Choroid plexus epithelial cell (primary cell): Measurements from ENCODE around the gene CFAP20.

ENCODE experiments used
- DNase-seq: peaks from one replicate; pipeline ENCODE4 v3.0.0-alpha.2; 2010; ENCODE audit warnings: low read depth
- H3K4me3 ChIP-seq: 2 replicates; pipeline ENCODE4 v1.5.1; 2011; ENCODE audit warnings: low read depth, mild to moderate bottlenecking, control low read depth, low read length, moderate library complexity
- TF ChIP-seq, protein P1 (sequence below): conservative IDR thresholded peaks from 2 replicates; pipeline ENCODE4 v1.5.1; 2011; ENCODE audit warnings: low read depth, mild to moderate bottlenecking, control low read depth, inconsistent platforms, low read length, moderate library complexity

The CFAP20 gene

DNA sequence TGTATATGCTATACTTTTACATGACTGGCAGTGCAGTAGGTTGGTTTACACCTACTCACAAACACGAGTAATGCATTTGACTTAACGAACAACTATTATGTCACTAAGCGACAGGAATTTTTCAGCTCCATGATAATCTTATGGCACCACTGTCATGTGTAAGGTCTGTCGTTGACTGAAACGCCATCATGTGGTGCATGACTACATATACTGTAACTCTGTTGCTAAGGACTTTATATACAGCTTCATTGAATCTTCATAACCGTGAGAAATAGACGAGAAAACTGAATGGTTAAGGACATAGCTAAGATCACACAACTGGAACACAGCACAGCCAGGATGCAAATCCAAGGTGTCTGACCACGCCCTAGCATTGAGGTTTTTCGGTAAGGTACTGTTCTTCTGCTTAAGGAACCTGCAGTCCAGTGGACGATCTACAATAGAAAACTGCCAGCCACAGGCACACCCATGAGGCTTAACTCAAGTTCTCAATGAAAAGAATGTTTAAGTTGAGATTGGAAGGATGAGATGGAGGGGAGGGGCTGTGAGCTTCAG lies 3.3 kb downstream of the CFAP20 start:
- no peak for DNase-seq
- TF ChIP-seq, protein P1, sequence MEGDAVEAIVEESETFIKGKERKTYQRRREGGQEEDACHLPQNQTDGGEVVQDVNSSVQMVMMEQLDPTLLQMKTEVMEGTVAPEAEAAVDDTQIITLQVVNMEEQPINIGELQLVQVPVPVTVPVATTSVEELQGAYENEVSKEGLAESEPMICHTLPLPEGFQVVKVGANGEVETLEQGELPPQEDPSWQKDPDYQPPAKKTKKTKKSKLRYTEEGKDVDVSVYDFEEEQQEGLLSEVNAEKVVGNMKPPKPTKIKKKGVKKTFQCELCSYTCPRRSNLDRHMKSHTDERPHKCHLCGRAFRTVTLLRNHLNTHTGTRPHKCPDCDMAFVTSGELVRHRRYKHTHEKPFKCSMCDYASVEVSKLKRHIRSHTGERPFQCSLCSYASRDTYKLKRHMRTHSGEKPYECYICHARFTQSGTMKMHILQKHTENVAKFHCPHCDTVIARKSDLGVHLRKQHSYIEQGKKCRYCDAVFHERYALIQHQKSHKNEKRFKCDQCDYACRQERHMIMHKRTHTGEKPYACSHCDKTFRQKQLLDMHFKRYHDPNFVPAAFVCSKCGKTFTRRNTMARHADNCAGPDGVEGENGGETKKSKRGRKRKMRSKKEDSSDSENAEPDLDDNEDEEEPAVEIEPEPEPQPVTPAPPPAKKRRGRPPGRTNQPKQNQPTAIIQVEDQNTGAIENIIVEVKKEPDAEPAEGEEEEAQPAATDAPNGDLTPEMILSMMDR, result no peak
- no peak overlapping the region for H3K4me3 ChIP-seq

DNA sequence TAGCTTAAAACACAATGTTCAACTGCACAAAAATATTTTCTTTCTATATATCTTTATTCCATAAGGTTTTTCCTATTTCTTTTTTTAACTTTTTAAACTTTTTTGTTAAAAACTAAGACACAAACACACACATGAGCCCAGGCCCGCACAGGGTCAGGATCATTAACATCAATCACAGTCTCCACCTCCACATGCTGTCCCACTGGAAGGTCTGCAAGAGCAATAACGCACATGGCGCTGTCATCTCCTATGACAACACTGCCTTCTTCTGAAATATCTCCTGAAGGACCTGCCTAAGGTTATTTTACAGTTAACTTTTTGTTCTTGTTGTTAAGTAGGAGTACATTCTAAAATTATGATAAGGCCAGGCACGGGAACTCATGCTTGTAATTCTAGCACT lies 4.1 kb downstream of the CFAP20 start:
- no peak for DNase-seq
- no peak overlapping the region for H3K4me3 ChIP-seq
- TF ChIP-seq, protein P1, result no peak

DNA sequence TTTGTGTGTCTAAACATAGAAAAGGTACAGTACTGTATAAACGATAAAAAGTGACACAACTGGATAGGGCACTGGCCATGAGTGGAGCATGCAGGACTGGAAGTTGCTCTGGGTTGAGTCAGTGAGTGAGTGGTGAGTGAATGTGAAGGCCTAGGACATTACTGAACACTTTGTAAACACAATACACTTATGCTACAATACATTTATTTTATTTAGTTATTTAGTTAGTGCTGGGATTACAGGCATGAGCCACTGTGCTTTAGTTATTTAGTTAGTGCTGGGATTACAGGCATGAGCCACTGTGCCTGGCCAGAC lies 4.6 kb downstream of the CFAP20 start:
- TF ChIP-seq, protein P1, result no peak
- no peak overlapping the region for H3K4me3 ChIP-seq
- DNase-seq, result peak; percentile 39

DNA sequence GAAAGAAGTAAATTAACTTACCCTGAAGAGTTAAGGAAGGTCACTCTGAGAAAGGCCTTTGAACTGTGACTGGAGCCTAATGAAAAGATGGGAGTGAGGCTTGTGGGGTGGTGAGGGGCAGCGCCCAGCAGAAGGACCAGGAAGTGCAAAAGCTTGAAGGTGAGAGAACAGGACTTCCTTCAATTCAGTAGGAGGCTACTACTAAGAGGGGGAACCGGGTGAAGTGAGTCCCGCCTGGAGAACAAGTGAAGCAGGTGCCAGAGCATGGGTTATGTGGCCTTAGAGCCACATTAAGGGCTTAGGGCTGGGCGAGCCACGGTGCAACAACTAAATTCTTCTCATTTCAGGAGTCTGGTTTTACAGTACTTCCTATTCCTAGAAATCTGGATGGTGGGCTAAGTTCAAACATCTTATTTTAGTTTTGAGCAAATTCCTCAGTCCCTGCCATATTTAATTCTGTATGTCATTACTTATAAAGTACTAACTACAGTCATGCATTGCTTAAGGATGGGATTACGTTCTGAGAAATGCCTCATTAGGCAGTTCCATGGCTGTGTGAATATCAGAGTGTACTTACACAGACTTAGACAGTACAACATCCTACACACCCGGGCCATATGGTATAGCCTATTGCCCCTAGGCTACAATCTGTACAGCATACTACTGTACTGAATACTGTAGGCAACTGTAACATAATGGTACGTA lies 5.1 kb downstream of the CFAP20 start:
- DNase-seq, result no peak
- H3K4me3 ChIP-seq, result no peak overlapping the region
- TF ChIP-seq, protein P1, result no peak

DNA sequence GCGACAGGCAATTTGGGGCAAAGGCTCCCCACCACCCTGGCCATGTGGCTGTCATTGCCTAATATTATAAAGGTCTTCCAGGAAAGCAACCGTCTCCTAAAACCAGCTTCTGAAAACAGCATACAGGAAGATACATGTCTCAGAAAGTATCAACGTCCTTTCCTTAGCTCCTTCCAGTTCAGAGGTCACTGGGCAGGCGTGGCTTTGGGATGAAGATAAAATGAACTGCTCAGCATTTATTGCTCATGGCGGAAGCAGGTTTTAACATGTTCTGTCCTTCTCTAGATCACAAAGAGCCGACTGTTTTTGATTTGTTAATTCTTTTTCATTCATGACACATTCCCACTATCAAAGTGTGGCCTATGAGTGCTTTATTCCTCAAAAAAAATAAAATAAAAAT lies 8.0 kb downstream of the CFAP20 start:
- no peak overlapping the region for H3K4me3 ChIP-seq

DNA sequence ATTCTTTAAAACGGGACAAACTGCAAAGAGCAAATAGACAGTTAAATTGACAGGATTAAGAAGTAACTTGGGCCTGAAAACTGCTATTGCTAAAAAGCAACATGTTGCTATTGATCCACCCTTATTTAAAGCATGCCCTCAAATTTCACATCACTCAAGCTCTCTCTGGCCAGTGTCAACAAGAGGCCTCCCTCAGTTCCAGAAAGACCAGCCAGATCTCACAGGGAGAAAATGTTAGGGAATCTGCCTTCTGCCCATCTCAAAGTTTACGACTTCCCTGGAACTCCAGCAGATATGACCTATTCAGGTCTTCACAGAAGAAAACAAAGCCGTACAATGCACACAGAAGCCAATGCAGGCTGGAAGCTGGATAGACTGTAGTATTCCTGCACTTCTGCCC lies 8.9 kb downstream of the CFAP20 start:
- no peak for DNase-seq
- H3K4me3 ChIP-seq, result no peak overlapping the region
- TF ChIP-seq, protein P1, result no peak

More for the DNA sequence above, 8.0 kb downstream of the CFAP20 start:
- TF ChIP-seq, protein P1, result no peak
- no peak for DNase-seq

DNA sequence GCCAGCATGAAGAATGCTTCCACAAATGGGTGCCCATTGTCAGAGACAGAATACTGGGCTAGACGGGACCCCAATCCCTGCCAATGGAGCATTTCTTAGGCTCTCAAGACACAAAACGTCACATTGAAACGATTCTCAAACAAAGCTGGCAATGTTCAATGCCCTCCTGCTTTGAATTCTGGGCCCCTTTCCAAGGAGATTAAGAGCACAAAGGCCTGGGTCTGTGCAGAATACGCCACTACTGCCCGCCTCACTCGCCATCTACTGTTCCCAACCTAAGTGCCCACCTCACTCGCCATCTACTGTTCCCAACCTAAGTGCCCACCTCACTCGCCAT lies 9.7 kb downstream of the CFAP20 start:
- TF ChIP-seq, protein P1, result no peak
- H3K4me3 ChIP-seq, result no peak overlapping the region
- DNase-seq, result no peak
